HEK293 (cell line): ENCODE measurements around the gene METAP1D.

Experiments
- HOXA7 ChIP-seq: sonication (generic); formaldehyde crosslinking; IDR thresholded peaks from 2 replicates; pipeline ENCODE4 v1.8.1; 2022; ENCODE audit warnings: missing genetic modification reagents, borderline replicate concordance
- PBX3 ChIP-seq: sonication (generic); formaldehyde crosslinking; IDR thresholded peaks from 2 replicates; pipeline ENCODE4 v1.8.1; 2022; ENCODE audit warnings: mild to moderate bottlenecking, moderate library complexity, missing genetic modification reagents
- PRDM10 ChIP-seq: fragments of 450-650 bp; formaldehyde crosslinking; IDR thresholded peaks from 2 replicates; pipeline ENCODE4 v1.5.1; 2016; ENCODE audit warnings: missing biosample characterization, missing genetic modification characterization
- SALL2 ChIP-seq: fragments of 450-650 bp; formaldehyde crosslinking; IDR thresholded peaks from 2 replicates; pipeline ENCODE4 v1.5.0; 2017; ENCODE audit warnings: missing biosample characterization, mild to moderate bottlenecking, missing genetic modification characterization, borderline replicate concordance
- SP3 ChIP-seq: fragments of 450-650 bp; formaldehyde crosslinking; IDR thresholded peaks from 2 replicates; pipeline ENCODE4 v1.5.1; 2016; ENCODE audit warnings: missing biosample characterization, missing genetic modification characterization
- WT1 ChIP-seq: fragments of 450-650 bp; formaldehyde crosslinking; IDR thresholded peaks from 2 replicates; pipeline ENCODE4 v1.5.1; 2016; ENCODE audit warnings: missing biosample characterization, missing genetic modification characterization
- YY1 ChIP-seq: fragments of 450-650 bp; formaldehyde crosslinking; IDR thresholded peaks from 2 replicates; pipeline ENCODE4 v1.5.1; 2018; ENCODE audit warnings: missing biosample characterization, missing genetic modification characterization
- ZBTB21 ChIP-seq: fragments of 450-650 bp; formaldehyde crosslinking; IDR thresholded peaks from 2 replicates; pipeline ENCODE4 v1.5.1; 2017; ENCODE audit warnings: missing biosample characterization, missing genetic modification characterization
- ZBTB48 ChIP-seq: fragments of 450-650 bp; formaldehyde crosslinking; IDR thresholded peaks from 2 replicates; pipeline ENCODE4 v1.5.1; 2016; ENCODE audit warnings: missing biosample characterization, missing genetic modification characterization
- ZEB2 ChIP-seq: fragments of 450-650 bp; formaldehyde crosslinking; IDR thresholded peaks from 2 replicates; pipeline ENCODE4 v1.5.1; 2016; ENCODE audit warnings: missing biosample characterization, missing genetic modification characterization
- ZFP3 ChIP-seq: fragments of 450-650 bp; formaldehyde crosslinking; IDR thresholded peaks from 2 replicates; pipeline ENCODE4 v1.5.1; 2016; ENCODE audit warnings: low read depth, missing biosample characterization, missing genetic modification characterization
- ZFP69B ChIP-seq: fragments of 450-650 bp; formaldehyde crosslinking; IDR thresholded peaks from 2 replicates; pipeline ENCODE4 v1.5.1; 2016; ENCODE audit warnings: missing biosample characterization, missing genetic modification characterization
- ZNF114 ChIP-seq: fragments of 450-650 bp; formaldehyde crosslinking; IDR thresholded peaks from 2 replicates; pipeline ENCODE4 v1.5.0; 2017; ENCODE audit warnings: missing biosample characterization, missing genetic modification characterization
- ZNF174 ChIP-seq: fragments of 450-650 bp; formaldehyde crosslinking; IDR thresholded peaks from 2 replicates; pipeline ENCODE4 v1.5.0; 2017; ENCODE audit warnings: missing biosample characterization, mild to moderate bottlenecking, missing genetic modification characterization
- ZNF211 ChIP-seq: fragments of 450-650 bp; formaldehyde crosslinking; IDR thresholded peaks from 2 replicates; pipeline ENCODE4 v1.5.1; 2016; ENCODE audit warnings: low read depth, missing biosample characterization, missing genetic modification characterization
- ZNF221 ChIP-seq: fragments of 450-650 bp; formaldehyde crosslinking; IDR thresholded peaks from 2 replicates; pipeline ENCODE4 v1.5.1; 2017; ENCODE audit warnings: missing biosample characterization, missing genetic modification characterization, borderline replicate concordance
- ZNF274 ChIP-seq, 2 experiments: fragments of 200-500 bp in 1 of 2; fragments of 450-650 bp in 1 of 2; sonication (Bioruptor generic) in 1 of 2; formaldehyde crosslinking in 1 of 2; IDR thresholded peaks; 2 replicates each; pipeline versions ENCODE4 v1.5.1 to v1.6.1; 2014 to 2016; ENCODE audit warnings: borderline replicate concordance in 1 of 2, inconsistent platforms in 1 of 2, low read length in 1 of 2, missing biosample characterization in 1 of 2, missing genetic modification characterization in 1 of 2
- ZNF324 ChIP-seq: fragments of 450-650 bp; formaldehyde crosslinking; IDR thresholded peaks from 2 replicates; pipeline ENCODE4 v1.5.1; 2016; ENCODE audit warnings: missing biosample characterization, missing genetic modification characterization
- ZNF335 ChIP-seq: fragments of 450-650 bp; formaldehyde crosslinking; conservative IDR thresholded peaks from 2 replicates; pipeline ENCODE4 v1.5.1; 2016; ENCODE audit warnings: missing biosample characterization, missing genetic modification characterization
- ZNF354C ChIP-seq: fragments of 450-650 bp; formaldehyde crosslinking; IDR thresholded peaks from 2 replicates; pipeline ENCODE4 v1.5.1; 2016; ENCODE audit warnings: missing biosample characterization, missing genetic modification characterization, low read depth, borderline replicate concordance
- ZNF433 ChIP-seq: fragments of 450-650 bp; formaldehyde crosslinking; IDR thresholded peaks from 2 replicates; pipeline ENCODE4 v1.5.1; 2016; ENCODE audit warnings: missing biosample characterization, missing genetic modification characterization, low read depth
- ZNF488 ChIP-seq: fragments of 450-650 bp; formaldehyde crosslinking; IDR thresholded peaks from 2 replicates; pipeline ENCODE4 v1.5.1; 2016; ENCODE audit warnings: missing biosample characterization, missing genetic modification characterization
- ZNF501 ChIP-seq: fragments of 450-650 bp; formaldehyde crosslinking; IDR thresholded peaks from 2 replicates; pipeline ENCODE4 v1.5.1; 2016; ENCODE audit warnings: missing biosample characterization, missing genetic modification characterization
- ZNF521 ChIP-seq: fragments of 450-650 bp; formaldehyde crosslinking; IDR thresholded peaks from 2 replicates; pipeline ENCODE4 v1.5.1; 2017; ENCODE audit warnings: missing biosample characterization, mild to moderate bottlenecking, missing genetic modification characterization
- ZNF624 ChIP-seq: fragments of 450-650 bp; formaldehyde crosslinking; IDR thresholded peaks from 2 replicates; pipeline ENCODE4 v1.5.1; 2017; ENCODE audit warnings: missing biosample characterization, missing genetic modification characterization
- ZNF677 ChIP-seq: fragments of 450-650 bp; IDR thresholded peaks from 2 replicates; pipeline ENCODE4 v1.5.0; 2018; ENCODE audit warnings: missing biosample characterization, mild to moderate bottlenecking, missing genetic modification characterization, moderate library complexity
- ZNF692 ChIP-seq: fragments of 450-650 bp; formaldehyde crosslinking; IDR thresholded peaks from 2 replicates; pipeline ENCODE4 v1.5.1; 2016; ENCODE audit warnings: missing biosample characterization, missing genetic modification characterization
- ZNF707 ChIP-seq: fragments of 450-650 bp; formaldehyde crosslinking; IDR thresholded peaks from 2 replicates; pipeline ENCODE4 v1.5.1; 2016; ENCODE audit warnings: missing biosample characterization, missing genetic modification characterization
- ZNF777 ChIP-seq: fragments of 450-650 bp; formaldehyde crosslinking; IDR thresholded peaks from 2 replicates; pipeline ENCODE4 v1.5.1; 2017; ENCODE audit warnings: missing biosample characterization, missing genetic modification characterization, borderline replicate concordance
- ZNF785 ChIP-seq: fragments of 450-650 bp; formaldehyde crosslinking; IDR thresholded peaks from 2 replicates; pipeline ENCODE4 v1.5.1; 2016; ENCODE audit warnings: missing biosample characterization, missing genetic modification characterization
- ZNF830 ChIP-seq: fragments of 450-650 bp; IDR thresholded peaks from 2 replicates; pipeline ENCODE4 v1.5.0; 2018; ENCODE audit warnings: missing biosample characterization, missing genetic modification characterization, low read depth, mild to moderate bottlenecking, moderate library complexity
- ZSCAN23 ChIP-seq: fragments of 450-650 bp; formaldehyde crosslinking; IDR thresholded peaks from 2 replicates; pipeline ENCODE4 v1.5.1; 2016; ENCODE audit warnings: missing biosample characterization, missing genetic modification characterization
- TF ChIP-seq, protein P1 (sequence below): fragments of 450-650 bp; formaldehyde crosslinking; IDR thresholded peaks from 2 replicates; pipeline ENCODE4 v1.5.1; 2017; ENCODE audit warnings: missing biosample characterization, missing genetic modification characterization

Gene METAP1D

GRCh38 chr2:172038604-172039003 lies 38.9 kb downstream of the METAP1D start (continued):
- TF ChIP-seq ZNF624 (tag by site-specific recombination) (no peak), ZEB2 (tag by site-specific recombination) (peak; percentile 92), PBX3 (no peak), ZNF677 (tag by site-specific recombination) (no peak), ZNF707 (tag by site-specific recombination) (no peak), ZNF114 (tag by site-specific recombination) (no peak), YY1 (tag by site-specific recombination) (no peak), ZFP69B (tag by site-specific recombination) (no peak), ZNF354C (no peak), SALL2 (tag by site-specific recombination) (no peak), SP3 (tag by site-specific recombination) (no peak), PRDM10 (tag by site-specific recombination) (no peak), ZNF488 (tag by site-specific recombination) (no peak), ZNF501 (tag by site-specific recombination) (0 out of 2 replicates have a peak, but pooled peaks have one; percentile 14), ZNF521 (tag by site-specific recombination) (no peak), ZNF830 (no peak), HOXA7 (no peak), ZNF324 (tag by site-specific recombination) (peak; percentile 42; the same call in 1 of the 2 replicates), ZFP3 (no peak), ZSCAN23 (tag by site-specific recombination) (no peak), ZNF335 (no peak), ZNF174 (no peak), ZNF433 (tag by site-specific recombination) (no peak), ZNF785 (tag by site-specific recombination) (no peak), ZBTB48 (tag by site-specific recombination) (no peak), WT1 (no peak), ZNF211 (tag by site-specific recombination) (no peak), ZNF777 (tag by site-specific recombination) (no peak), ZNF274 (IDR thresholded peaks at IDR 0.05; ENCODE audit: low read length) (no peak), ZNF274 (tag by site-specific recombination; IDR thresholded peaks at IDR 0.05; ENCODE audit: borderline replicate concordance) (no peak), ZBTB21 (no peak), ZNF221 (no peak), ZNF692 (peak; percentile 61; the same call in 1 of the 2 replicates)
- TF ChIP-seq, protein P1, sequence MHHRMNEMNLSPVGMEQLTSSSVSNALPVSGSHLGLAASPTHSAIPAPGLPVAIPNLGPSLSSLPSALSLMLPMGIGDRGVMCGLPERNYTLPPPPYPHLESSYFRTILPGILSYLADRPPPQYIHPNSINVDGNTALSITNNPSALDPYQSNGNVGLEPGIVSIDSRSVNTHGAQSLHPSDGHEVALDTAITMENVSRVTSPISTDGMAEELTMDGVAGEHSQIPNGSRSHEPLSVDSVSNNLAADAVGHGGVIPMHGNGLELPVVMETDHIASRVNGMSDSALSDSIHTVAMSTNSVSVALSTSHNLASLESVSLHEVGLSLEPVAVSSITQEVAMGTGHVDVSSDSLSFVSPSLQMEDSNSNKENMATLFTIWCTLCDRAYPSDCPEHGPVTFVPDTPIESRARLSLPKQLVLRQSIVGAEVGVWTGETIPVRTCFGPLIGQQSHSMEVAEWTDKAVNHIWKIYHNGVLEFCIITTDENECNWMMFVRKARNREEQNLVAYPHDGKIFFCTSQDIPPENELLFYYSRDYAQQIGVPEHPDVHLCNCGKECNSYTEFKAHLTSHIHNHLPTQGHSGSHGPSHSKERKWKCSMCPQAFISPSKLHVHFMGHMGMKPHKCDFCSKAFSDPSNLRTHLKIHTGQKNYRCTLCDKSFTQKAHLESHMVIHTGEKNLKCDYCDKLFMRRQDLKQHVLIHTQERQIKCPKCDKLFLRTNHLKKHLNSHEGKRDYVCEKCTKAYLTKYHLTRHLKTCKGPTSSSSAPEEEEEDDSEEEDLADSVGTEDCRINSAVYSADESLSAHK (tag by site-specific recombination) = peak; percentile 62
